ENCODE results near the gene ERBB2. TPM values are rescaled to one million over a fixed set of nuclear protein-coding genes. Genes with fewer than 3 reads are reported as not detected.

ERBB2 gene
- total and polyA plus RNA-seq, 2 of the 13 experiments (the other 11 are each of a cell fraction or from before 2014, with no cell fraction given) = 57.7 to 64.1 TPM

DNA sequence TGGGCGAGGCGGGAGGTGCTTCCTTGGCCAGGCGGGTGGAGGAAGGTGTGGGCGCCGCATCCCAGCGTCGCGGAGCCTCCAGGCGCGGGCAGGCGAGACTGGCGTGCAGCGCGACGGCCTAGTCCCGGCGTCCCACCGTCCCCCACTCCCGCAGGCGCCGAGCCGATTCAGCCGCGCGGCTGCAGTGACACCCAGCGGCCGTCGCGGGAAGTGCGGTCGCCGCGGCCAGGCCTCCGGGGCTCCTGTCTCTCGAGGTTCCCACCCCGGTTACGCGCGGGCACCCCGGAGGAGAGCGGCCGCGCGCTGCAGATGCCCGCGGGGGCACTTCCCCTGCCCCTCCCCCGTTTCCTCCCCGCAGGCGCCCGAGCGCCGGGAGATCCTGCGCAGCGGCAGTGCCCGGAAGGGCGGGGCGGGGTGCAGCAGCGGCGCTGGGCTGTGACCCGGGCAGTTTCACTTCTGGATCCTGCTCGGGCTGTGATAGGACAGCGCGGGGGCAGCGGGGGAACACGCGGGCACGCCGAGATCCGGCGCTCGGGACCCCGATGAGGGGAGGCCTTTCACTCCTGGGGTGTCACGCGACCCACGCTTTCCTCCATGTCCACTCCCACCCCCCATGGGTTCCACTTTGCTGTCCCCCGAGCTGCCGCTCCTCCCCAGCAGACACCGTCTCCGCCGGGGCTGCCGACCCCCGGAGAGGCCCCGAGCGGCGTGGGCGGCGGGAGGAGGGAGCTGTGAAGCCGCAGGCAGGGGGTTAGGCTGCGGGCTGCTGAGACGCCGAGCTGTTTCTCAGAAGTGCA is 54.5 kb downstream of the ERBB2 start (continued):
- TF ChIP-seq, protein P1, sequence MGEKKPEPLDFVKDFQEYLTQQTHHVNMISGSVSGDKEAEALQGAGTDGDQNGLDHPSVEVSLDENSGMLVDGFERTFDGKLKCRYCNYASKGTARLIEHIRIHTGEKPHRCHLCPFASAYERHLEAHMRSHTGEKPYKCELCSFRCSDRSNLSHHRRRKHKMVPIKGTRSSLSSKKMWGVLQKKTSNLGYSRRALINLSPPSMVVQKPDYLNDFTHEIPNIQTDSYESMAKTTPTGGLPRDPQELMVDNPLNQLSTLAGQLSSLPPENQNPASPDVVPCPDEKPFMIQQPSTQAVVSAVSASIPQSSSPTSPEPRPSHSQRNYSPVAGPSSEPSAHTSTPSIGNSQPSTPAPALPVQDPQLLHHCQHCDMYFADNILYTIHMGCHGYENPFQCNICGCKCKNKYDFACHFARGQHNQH (CRISPR knock-in tag; IDR thresholded peaks at IDR 0.05) = peak; percentile 87
- TF ChIP-seq IKZF4 (CRISPR knock-in tag; IDR thresholded peaks at IDR 0.05; ENCODE audit: borderline replicate concordance, low read depth, not compliant biosample characterization) (no peak), ZNF766 (CRISPR knock-in tag; IDR thresholded peaks at IDR 0.05; ENCODE audit: borderline replicate concordance) (peak; percentile 95; the same call in 1 of the 2 replicates), GATAD2A (CRISPR knock-in tag; IDR thresholded peaks at IDR 0.05) (peak; percentile 74), SIN3B (IDR thresholded peaks at IDR 0.05; ENCODE audit: low read length) (peak; percentile 58), ZNF782 (CRISPR knock-in tag; IDR thresholded peaks at IDR 0.05; ENCODE audit: borderline replicate concordance) (peak; percentile 88; the same call in 1 of the 2 replicates), EHMT2 (IDR thresholded peaks at IDR 0.05; ENCODE audit: borderline replicate concordance, low read depth, low read length) (no peak), ZNF569 (CRISPR knock-in tag; IDR thresholded peaks at IDR 0.05; ENCODE audit: borderline replicate concordance) (peak; percentile 91; the same call in 1 of the 2 replicates), ZNF562 (CRISPR knock-in tag; IDR thresholded peaks at IDR 0.05; ENCODE audit: borderline replicate concordance) (no peak), MEIS2 (CRISPR knock-in tag; IDR thresholded peaks at IDR 0.05) (no peak; the same call in 1 of the 2 replicates), AHR (CRISPR knock-in tag; IDR thresholded peaks at IDR 0.05) (no peak; the same call in none of the 2 replicates), AGO1 (IDR thresholded peaks at IDR 0.05; ENCODE audit: low read depth, low read length, poor library complexity, severe bottlenecking) (peak; percentile 12), NFIC (IDR thresholded peaks at IDR 0.05; ENCODE audit: low read length) (no peak), KLF6 (CRISPR knock-in tag; IDR thresholded peaks at IDR 0.05) (peak; percentile 97), JDP2 (CRISPR knock-in tag; IDR thresholded peaks at IDR 0.05; ENCODE audit: borderline replicate concordance) (no peak; the same call in 1 of the 2 replicates), ZC3H4 (CRISPR knock-in tag; IDR thresholded peaks at IDR 0.05; ENCODE audit: borderline replicate concordance) (no peak), NFRKB (IDR thresholded peaks at IDR 0.05) (no peak), DNMT1 (CRISPR knock-in tag; IDR thresholded peaks at IDR 0.05) (peak; percentile 90), NAIF1 (CRISPR knock-in tag; IDR thresholded peaks at IDR 0.05; ENCODE audit: borderline replicate concordance) (0 out of 2 replicates have a peak, but pooled peaks have one; percentile 45), EZH2 (conservative IDR thresholded peaks at IDR 0.05; ENCODE audit: low read depth, low read length) (no peak), CC2D1A (CRISPR knock-in tag; IDR thresholded peaks at IDR 0.05) (0 out of 2 replicates have a peak, but pooled peaks have one; percentile 18)
- TF ChIP-seq, protein P2, sequence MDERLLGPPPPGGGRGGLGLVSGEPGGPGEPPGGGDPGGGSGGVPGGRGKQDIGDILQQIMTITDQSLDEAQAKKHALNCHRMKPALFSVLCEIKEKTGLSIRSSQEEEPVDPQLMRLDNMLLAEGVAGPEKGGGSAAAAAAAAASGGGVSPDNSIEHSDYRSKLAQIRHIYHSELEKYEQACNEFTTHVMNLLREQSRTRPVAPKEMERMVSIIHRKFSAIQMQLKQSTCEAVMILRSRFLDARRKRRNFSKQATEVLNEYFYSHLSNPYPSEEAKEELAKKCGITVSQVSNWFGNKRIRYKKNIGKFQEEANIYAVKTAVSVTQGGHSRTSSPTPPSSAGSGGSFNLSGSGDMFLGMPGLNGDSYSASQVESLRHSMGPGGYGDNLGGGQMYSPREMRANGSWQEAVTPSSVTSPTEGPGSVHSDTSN (CRISPR knock-in tag; IDR thresholded peaks at IDR 0.05) = no peak
- TF ChIP-seq, protein P3, sequence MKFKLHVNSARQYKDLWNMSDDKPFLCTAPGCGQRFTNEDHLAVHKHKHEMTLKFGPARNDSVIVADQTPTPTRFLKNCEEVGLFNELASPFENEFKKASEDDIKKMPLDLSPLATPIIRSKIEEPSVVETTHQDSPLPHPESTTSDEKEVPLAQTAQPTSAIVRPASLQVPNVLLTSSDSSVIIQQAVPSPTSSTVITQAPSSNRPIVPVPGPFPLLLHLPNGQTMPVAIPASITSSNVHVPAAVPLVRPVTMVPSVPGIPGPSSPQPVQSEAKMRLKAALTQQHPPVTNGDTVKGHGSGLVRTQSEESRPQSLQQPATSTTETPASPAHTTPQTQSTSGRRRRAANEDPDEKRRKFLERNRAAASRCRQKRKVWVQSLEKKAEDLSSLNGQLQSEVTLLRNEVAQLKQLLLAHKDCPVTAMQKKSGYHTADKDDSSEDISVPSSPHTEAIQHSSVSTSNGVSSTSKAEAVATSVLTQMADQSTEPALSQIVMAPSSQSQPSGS (CRISPR knock-in tag; IDR thresholded peaks at IDR 0.05) = no peak; the same call in none of the 2 replicates
- TF ChIP-seq, protein P4, sequence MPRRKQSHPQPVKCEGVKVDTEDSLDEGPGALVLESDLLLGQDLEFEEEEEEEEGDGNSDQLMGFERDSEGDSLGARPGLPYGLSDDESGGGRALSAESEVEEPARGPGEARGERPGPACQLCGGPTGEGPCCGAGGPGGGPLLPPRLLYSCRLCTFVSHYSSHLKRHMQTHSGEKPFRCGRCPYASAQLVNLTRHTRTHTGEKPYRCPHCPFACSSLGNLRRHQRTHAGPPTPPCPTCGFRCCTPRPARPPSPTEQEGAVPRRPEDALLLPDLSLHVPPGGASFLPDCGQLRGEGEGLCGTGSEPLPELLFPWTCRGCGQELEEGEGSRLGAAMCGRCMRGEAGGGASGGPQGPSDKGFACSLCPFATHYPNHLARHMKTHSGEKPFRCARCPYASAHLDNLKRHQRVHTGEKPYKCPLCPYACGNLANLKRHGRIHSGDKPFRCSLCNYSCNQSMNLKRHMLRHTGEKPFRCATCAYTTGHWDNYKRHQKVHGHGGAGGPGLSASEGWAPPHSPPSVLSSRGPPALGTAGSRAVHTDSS (CRISPR knock-in tag; conservative IDR thresholded peaks at IDR 0.05) = 0 out of 2 replicates have a peak, but pooled peaks have one; percentile 88
- TF ChIP-seq, protein P5, sequence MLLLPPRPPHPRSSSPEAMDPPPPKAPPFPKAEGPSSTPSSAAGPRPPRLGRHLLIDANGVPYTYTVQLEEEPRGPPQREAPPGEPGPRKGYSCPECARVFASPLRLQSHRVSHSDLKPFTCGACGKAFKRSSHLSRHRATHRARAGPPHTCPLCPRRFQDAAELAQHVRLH (CRISPR knock-in tag; IDR thresholded peaks at IDR 0.05; ENCODE audit: borderline replicate concordance, low read depth) = peak; percentile 76; the same call in 1 of the 2 replicates
